K562 (cell line): ENCODE measurements around the gene GAK. TPM values are rescaled to one million over a fixed set of nuclear protein-coding genes. Genes with fewer than 3 reads are reported as not detected.

Source experiments
- ATAC-seq: fragments of 200-7000 bp; cut with Tn5 transposase; 3 replicates; pipeline ENCODE4 v1.9.1; 2020; ENCODE audit warnings: moderate library complexity
- BruUV-seq: library from RNA; stranded (reverse); fragments of 400-500 nt; replicated peaks from 2 replicates; lab custom pipeline; 2021; lab: Mats Ljungman, UMichigan
- CTCF ChIA-PET: fragments of 300-600 bp; formaldehyde crosslinking; extraction: SDS; loops from one replicate; lab custom pipeline; 2021; ENCODE audit warnings: low intra/inter-chr PET ratio; lab: Yijun Ruan, JAX
- POLR2A ChIA-PET: fragments of 300-600, 350-650 bp; sonication (Branson Sonifier 250); formaldehyde crosslinking; extraction: SDS; loops from one replicate; lab custom pipeline; 2021; ENCODE audit warnings: antibody characterized with exemption, inconsistent platforms; lab: Yijun Ruan, JAX
- DNase-seq, 4 experiments: peaks; one replicate each; pipeline versions ENCODE4 v3.0.0 to v3.0.0-alpha.2; 2011 to 2018; ENCODE audit warnings: low spot score in 3 of 4, mixed read lengths in 3 of 4; ENCODE audit errors: extremely low read depth in 1 of 4
- FAIRE-seq: peaks from 2 replicates; lab custom pipeline; 2011; peaks lifted over from hg19 to GRCh38; lab: Jason Lieb, UNC
- H2AFZ ChIP-seq: 2 replicates; pipeline ENCODE4 v1.6.0; 2011; ENCODE audit warnings: low read depth, low read length, control low read depth, inconsistent platforms
- H3K27ac ChIP-seq: fragments of 200-600 bp; 3 replicates; pipeline ENCODE4 v1.8.0; 2011; ENCODE audit warnings: low read depth, mild to moderate bottlenecking, control low read depth, inconsistent platforms, low read length, moderate library complexity, mixed read lengths; ENCODE audit errors: extremely low read depth
- H3K27me3 ChIP-seq, 2 experiments: fragments of 300-600 bp in 1 of 2; 2 replicates in 1 of 2; 3 replicates in 1 of 2; pipeline versions ENCODE4 v1.6.0 to v1.8.0; 2011; ENCODE audit warnings: inconsistent platforms in 2 of 2, low read length in 2 of 2, mild to moderate bottlenecking in 1 of 2, mixed read lengths in 1 of 2, moderate library complexity in 1 of 2; ENCODE audit not compliant: control insufficient read depth in 2 of 2, insufficient read depth in 2 of 2
- H3K36me3 ChIP-seq: fragments of 300-600 bp; 3 replicates; pipeline ENCODE4 v1.8.0; 2011; ENCODE audit warnings: mild to moderate bottlenecking, low read length, inconsistent platforms; ENCODE audit not compliant: control insufficient read depth, insufficient read depth
- H3K4me1 ChIP-seq, 2 experiments: fragments of 200-600 bp in 1 of 2; replicated peaks in 1 of 2; 2 replicates in 1 of 2; 3 replicates in 1 of 2; pipeline versions ENCODE4 v1.5.1 to v1.8.0; 2011; ENCODE audit warnings: inconsistent platforms in 2 of 2, low read length in 2 of 2, mild to moderate bottlenecking in 1 of 2, mixed read lengths in 1 of 2, moderate library complexity in 1 of 2; ENCODE audit not compliant: control insufficient read depth in 2 of 2, insufficient read depth in 2 of 2
- H3K4me2 ChIP-seq: 2 replicates; pipeline ENCODE4 v1.6.1; 2011; ENCODE audit warnings: low read length, control low read depth, inconsistent platforms, mixed read lengths; ENCODE audit not compliant: insufficient read depth
- H3K4me3 ChIP-seq: fragments of 200-600 bp; sonication (generic), shearing (Covaris generic); 2 replicates; pipeline ENCODE4 v1.5.1; 2016; ENCODE audit warnings: control low read depth, inconsistent platforms
- H3K79me2 ChIP-seq: fragments of 200-600 bp; 3 replicates; pipeline ENCODE4 v1.8.0; 2011; ENCODE audit warnings: low read length, inconsistent platforms; ENCODE audit not compliant: control insufficient read depth, insufficient read depth
- H3K9ac ChIP-seq, 2 experiments: 2 replicates each; pipeline versions ENCODE4 v1.6.0 to v1.6.1; 2011; ENCODE audit warnings: low read depth in 2 of 2, low read length in 2 of 2, control low read depth in 1 of 2, inconsistent platforms in 1 of 2, mild to moderate bottlenecking in 1 of 2, mixed read lengths in 1 of 2; ENCODE audit not compliant: insufficient read depth in 1 of 2
- H3K9me1 ChIP-seq: one replicate; pipeline ENCODE4 v1.6.0; 2011; ENCODE audit warnings: inconsistent platforms, mild to moderate bottlenecking, low read length, moderate library complexity; ENCODE audit not compliant: control insufficient read depth, insufficient read depth
- H3K9me3 ChIP-seq: replicated peaks from 2 replicates; pipeline ENCODE4 v1.5.1; 2011; ENCODE audit warnings: low read depth, low read length, inconsistent platforms; ENCODE audit not compliant: control insufficient read depth, insufficient read depth
- H4K20me1 ChIP-seq: replicated peaks from 2 replicates; pipeline ENCODE4 v1.6.1; 2011; ENCODE audit warnings: low read length, inconsistent platforms, mixed read lengths; ENCODE audit not compliant: control insufficient read depth, insufficient read depth
- NR2F6 ChIP-seq: fragments of 450-650 bp; formaldehyde crosslinking; IDR thresholded peaks from 2 replicates; pipeline ENCODE4 v1.4.0; 2020; ENCODE audit warnings: mild to moderate bottlenecking
- RBBP5 ChIP-seq: fragments of 200-600 bp; sonication (generic); IDR thresholded peaks from 2 replicates; pipeline ENCODE4 v1.6.1; 2012; ENCODE audit warnings: borderline replicate concordance, mild to moderate bottlenecking, low read length, control low read depth, inconsistent platforms; ENCODE audit not compliant: insufficient read depth, poor library complexity, severe bottlenecking
- RBM22 ChIP-seq: fragments of 200-400 bp; formaldehyde crosslinking; IDR thresholded peaks from 2 replicates; pipeline ENCODE4 v1.6.1; 2018; ENCODE audit warnings: low read length, low read depth; ENCODE audit not compliant: poor library complexity, severe bottlenecking
- RFX7 ChIP-seq: fragments of 250-450 bp; sonication (Bioruptor Pico); IDR thresholded peaks from 2 replicates; pipeline ENCODE4 v1.5.1; 2021; ENCODE audit warnings: mild to moderate bottlenecking
- THRAP3 ChIP-seq: fragments of 450-650 bp; IDR thresholded peaks from 2 replicates; pipeline ENCODE4 v1.6.1; 2016; ENCODE audit warnings: mild to moderate bottlenecking, inconsistent platforms, borderline replicate concordance
- ZNF133 ChIP-seq: fragments of 250-450 bp; sonication (Bioruptor Pico); IDR thresholded peaks from 2 replicates; pipeline ENCODE4 v1.4.0; 2020; ENCODE audit warnings: mild to moderate bottlenecking
- ZNF324 ChIP-seq: fragments of 250-450 bp; sonication (Bioruptor Pico); IDR thresholded peaks from 2 replicates; pipeline ENCODE4 v1.4.0; 2020; ENCODE audit warnings: mild to moderate bottlenecking
- WGBS: fragments of 100-300 bp; shearing (Covaris generic); methylation state at CpG from one replicate; pipeline ENCODE4 v1.1.6; 2016; ENCODE audit warnings: low coverage, mixed read lengths; ENCODE audit not compliant: insufficient coverage; ENCODE audit errors: missing lambda C conversion rate; 5-methylcytosine and 5-hydroxymethylcytosine counted together
- in situ Hi-C: fragments of 300-500 bp; cut with MboI; formaldehyde crosslinking; loops from 4 replicates; pipeline ENCODE4 v1.15.0; 2018; ENCODE audit warnings: inconsistent platforms, mixed read lengths
- intact Hi-C: fragments of 100-400 bp; cut with micrococcal nuclease; formaldehyde crosslinking; loops from 2 replicates; pipeline ENCODE4 v1.14.2; 2022
- polyA plus RNA-seq, 8 experiments: library from polyadenylated mRNA; depleted of rRNA in 4 of 8; stranded (reverse) in 5 of 8; unstranded in 3 of 8; fragments of >200 nt; fragmentation: Nextera tagmentation in 2 of 8; fragmentation: Illumina TruSeq in 1 of 8; extraction: Ambion mirVana in 2 of 8; extraction: Trizol in 1 of 8; gene quantifications; 2 replicates each; pipeline versions ENCODE4 v1.2.1 to v1.2.3, GENCODE V29; 2011 to 2014; ENCODE audit warnings: inconsistent platforms in 1 of 8, missing spikeins in 1 of 8
- total RNA-seq, 7 experiments: library from RNA; depleted of rRNA in 6 of 7; stranded (reverse); fragments of >200 nt in 6 of 7; fragmentation: Illumina TruSeq in 2 of 7; extraction: Trizol in 2 of 7; gene quantifications; 2 replicates each; pipeline versions ENCODE4 v1.2.1 to v1.2.3, GENCODE V29; 2011 to 2021; ENCODE audit warnings: low replicate concordance in 1 of 7
- TF ChIP-seq, protein P1 (sequence below): sonication (generic); formaldehyde crosslinking; IDR thresholded peaks from 2 replicates; pipeline ENCODE4 v1.8.1; 2023; ENCODE audit warnings: mild to moderate bottlenecking, missing genetic modification reagents
- TF ChIP-seq, protein P2 (sequence below): sonication (generic); formaldehyde crosslinking; IDR thresholded peaks from 2 replicates; pipeline ENCODE4 v1.8.0; 2023; ENCODE audit warnings: mild to moderate bottlenecking, missing genetic modification reagents
- TF ChIP-seq, protein P3 (sequence below): sonication (generic); formaldehyde crosslinking; IDR thresholded peaks from 2 replicates; pipeline ENCODE4 v1.8.0; 2022; ENCODE audit warnings: mild to moderate bottlenecking, missing genetic modification reagents
- TF ChIP-seq, protein P4 (sequence below), 2 experiments: IDR thresholded peaks; 2 replicates each; pipeline ENCODE4 v1.6.1; 2011; ENCODE audit warnings: borderline replicate concordance in 1 of 2, control low read depth in 1 of 2, low read depth in 1 of 2, low read length in 1 of 2, mild to moderate bottlenecking in 1 of 2, mixed read lengths in 1 of 2, moderate library complexity in 1 of 2; ENCODE audit not compliant: insufficient read depth in 1 of 2, insufficient read length in 1 of 2, poor library complexity in 1 of 2, severe bottlenecking in 1 of 2; ENCODE audit errors: extremely low read depth in 1 of 2

GAK gene
- total and polyA plus RNA-seq, 9 of the 15 experiments (the other 6 are each of a cell fraction or from before 2014, with no cell fraction given) = 1.3 to 102 (median 16.2) TPM

DNA sequence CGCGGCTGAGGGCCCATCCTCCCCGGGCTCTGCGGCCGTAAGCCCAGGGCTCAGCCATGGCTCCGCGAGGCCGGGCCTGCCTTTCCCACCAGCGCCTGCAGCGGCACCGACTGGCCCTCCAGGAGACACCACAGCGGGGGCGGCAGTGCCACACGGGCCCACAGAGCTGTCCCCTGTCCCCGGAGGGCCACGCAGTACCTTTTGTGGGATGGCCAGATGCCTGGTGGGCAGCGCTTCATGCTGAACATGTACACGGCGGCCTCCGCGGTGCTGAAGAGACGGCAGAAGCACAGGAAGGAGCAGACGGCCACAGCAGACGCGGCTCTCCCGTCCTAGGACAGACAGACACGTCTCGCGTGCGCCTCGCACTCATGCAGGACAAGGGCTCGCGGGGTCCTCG is 50.4 kb downstream of the GAK start:
- no TSS peak for BruUV-seq
- TF ChIP-seq ZNF133 (CRISPR knock-in tag) (no peak), RFX7 (CRISPR knock-in tag) (no peak), NR2F6 (no peak), RBBP5 (no peak), ZNF324 (CRISPR knock-in tag) (no peak), RBM22 (peak; percentile 52), THRAP3 (no peak)
- TF ChIP-seq, protein P1, sequence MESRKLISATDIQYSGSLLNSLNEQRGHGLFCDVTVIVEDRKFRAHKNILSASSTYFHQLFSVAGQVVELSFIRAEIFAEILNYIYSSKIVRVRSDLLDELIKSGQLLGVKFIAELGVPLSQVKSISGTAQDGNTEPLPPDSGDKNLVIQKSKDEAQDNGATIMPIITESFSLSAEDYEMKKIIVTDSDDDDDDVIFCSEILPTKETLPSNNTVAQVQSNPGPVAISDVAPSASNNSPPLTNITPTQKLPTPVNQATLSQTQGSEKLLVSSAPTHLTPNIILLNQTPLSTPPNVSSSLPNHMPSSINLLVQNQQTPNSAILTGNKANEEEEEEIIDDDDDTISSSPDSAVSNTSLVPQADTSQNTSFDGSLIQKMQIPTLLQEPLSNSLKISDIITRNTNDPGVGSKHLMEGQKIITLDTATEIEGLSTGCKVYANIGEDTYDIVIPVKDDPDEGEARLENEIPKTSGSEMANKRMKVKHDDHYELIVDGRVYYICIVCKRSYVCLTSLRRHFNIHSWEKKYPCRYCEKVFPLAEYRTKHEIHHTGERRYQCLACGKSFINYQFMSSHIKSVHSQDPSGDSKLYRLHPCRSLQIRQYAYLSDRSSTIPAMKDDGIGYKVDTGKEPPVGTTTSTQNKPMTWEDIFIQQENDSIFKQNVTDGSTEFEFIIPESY (CRISPR knock-in tag) = peak; percentile 81
- TF ChIP-seq, protein P2, sequence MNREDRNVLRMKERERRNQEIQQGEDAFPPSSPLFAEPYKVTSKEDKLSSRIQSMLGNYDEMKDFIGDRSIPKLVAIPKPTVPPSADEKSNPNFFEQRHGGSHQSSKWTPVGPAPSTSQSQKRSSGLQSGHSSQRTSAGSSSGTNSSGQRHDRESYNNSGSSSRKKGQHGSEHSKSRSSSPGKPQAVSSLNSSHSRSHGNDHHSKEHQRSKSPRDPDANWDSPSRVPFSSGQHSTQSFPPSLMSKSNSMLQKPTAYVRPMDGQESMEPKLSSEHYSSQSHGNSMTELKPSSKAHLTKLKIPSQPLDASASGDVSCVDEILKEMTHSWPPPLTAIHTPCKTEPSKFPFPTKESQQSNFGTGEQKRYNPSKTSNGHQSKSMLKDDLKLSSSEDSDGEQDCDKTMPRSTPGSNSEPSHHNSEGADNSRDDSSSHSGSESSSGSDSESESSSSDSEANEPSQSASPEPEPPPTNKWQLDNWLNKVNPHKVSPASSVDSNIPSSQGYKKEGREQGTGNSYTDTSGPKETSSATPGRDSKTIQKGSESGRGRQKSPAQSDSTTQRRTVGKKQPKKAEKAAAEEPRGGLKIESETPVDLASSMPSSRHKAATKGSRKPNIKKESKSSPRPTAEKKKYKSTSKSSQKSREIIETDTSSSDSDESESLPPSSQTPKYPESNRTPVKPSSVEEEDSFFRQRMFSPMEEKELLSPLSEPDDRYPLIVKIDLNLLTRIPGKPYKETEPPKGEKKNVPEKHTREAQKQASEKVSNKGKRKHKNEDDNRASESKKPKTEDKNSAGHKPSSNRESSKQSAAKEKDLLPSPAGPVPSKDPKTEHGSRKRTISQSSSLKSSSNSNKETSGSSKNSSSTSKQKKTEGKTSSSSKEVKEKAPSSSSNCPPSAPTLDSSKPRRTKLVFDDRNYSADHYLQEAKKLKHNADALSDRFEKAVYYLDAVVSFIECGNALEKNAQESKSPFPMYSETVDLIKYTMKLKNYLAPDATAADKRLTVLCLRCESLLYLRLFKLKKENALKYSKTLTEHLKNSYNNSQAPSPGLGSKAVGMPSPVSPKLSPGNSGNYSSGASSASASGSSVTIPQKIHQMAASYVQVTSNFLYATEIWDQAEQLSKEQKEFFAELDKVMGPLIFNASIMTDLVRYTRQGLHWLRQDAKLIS = no peak
- TF ChIP-seq, protein P3, sequence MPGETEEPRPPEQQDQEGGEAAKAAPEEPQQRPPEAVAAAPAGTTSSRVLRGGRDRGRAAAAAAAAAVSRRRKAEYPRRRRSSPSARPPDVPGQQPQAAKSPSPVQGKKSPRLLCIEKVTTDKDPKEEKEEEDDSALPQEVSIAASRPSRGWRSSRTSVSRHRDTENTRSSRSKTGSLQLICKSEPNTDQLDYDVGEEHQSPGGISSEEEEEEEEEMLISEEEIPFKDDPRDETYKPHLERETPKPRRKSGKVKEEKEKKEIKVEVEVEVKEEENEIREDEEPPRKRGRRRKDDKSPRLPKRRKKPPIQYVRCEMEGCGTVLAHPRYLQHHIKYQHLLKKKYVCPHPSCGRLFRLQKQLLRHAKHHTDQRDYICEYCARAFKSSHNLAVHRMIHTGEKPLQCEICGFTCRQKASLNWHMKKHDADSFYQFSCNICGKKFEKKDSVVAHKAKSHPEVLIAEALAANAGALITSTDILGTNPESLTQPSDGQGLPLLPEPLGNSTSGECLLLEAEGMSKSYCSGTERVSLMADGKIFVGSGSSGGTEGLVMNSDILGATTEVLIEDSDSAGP (CRISPR knock-in tag) = no peak
- TF ChIP-seq, protein P4, sequence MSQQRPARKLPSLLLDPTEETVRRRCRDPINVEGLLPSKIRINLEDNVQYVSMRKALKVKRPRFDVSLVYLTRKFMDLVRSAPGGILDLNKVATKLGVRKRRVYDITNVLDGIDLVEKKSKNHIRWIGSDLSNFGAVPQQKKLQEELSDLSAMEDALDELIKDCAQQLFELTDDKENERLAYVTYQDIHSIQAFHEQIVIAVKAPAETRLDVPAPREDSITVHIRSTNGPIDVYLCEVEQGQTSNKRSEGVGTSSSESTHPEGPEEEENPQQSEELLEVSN (IDR thresholded peaks at IDR 0.05; ENCODE audit: borderline replicate concordance in 1 of 2, extremely low read depth in 1 of 2, insufficient read depth in 1 of 2, insufficient read length in 1 of 2, low read depth in 1 of 2, low read length in 1 of 2, poor library complexity in 1 of 2, severe bottlenecking in 1 of 2) = no peak

More for the DNA sequence above, 50.4 kb downstream of the GAK start:
- no peak overlapping the region for H2AFZ ChIP-seq
- no peak overlapping the region for H3K27ac ChIP-seq
- FAIRE-seq = no peak
- intact Hi-C loops (no loop called here), in situ Hi-C loops (no loop called here)
- H4K20me1 ChIP-seq = no peaks in the 10 kb centered on the region
- no peak overlapping the region for H3K4me2 ChIP-seq
- ChIA-PET POLR2A (no interaction called here), CTCF (no interaction called here)
- no peak overlapping the region for H3K4me3 ChIP-seq
- peaks cover 0 to 3% of the 10 kb centered on the region in 2 experiments; a peak in 1 of 5 replicates for H3K4me1 ChIP-seq
- no peaks in the 10 kb centered on the region for H3K79me2 ChIP-seq
- H3K27me3 ChIP-seq = no peaks in the 10 kb centered on the region
- no peak for ATAC-seq
- 97% methylated on average over 22 of the region's 34 CpGs for WGBS
- DNase-seq = no peak
- no peaks in the 10 kb centered on the region for H3K9me3 ChIP-seq
- H3K36me3 ChIP-seq = peaks cover 93% of the 10 kb centered on the region; the same call in 2 of the 3 replicates
- H3K9me1 ChIP-seq = no peaks in the 10 kb centered on the region
- no peak overlapping the region; a peak in 1 of 4 replicates for H3K9ac ChIP-seq
